HL-60 (cell line): ENCODE measurements around the gene ARL10.

Source experiments
- POLR2AphosphoS5 ChIP-seq: IDR thresholded peaks from 2 replicates; pipeline ENCODE4 v1.6.1; 2012; ENCODE audit warnings: low read depth
- SPI1 ChIP-seq: IDR thresholded peaks from 2 replicates; pipeline ENCODE4 v1.6.1; 2012; ENCODE audit warnings: low read depth, mild to moderate bottlenecking, borderline replicate concordance
- TF ChIP-seq, protein P1 (sequence below): IDR thresholded peaks from one replicate; pipeline ENCODE4 v1.5.1; 2011; ENCODE audit warnings: low read length, control low read depth, inconsistent platforms; ENCODE audit not compliant: insufficient read depth

DNA sequence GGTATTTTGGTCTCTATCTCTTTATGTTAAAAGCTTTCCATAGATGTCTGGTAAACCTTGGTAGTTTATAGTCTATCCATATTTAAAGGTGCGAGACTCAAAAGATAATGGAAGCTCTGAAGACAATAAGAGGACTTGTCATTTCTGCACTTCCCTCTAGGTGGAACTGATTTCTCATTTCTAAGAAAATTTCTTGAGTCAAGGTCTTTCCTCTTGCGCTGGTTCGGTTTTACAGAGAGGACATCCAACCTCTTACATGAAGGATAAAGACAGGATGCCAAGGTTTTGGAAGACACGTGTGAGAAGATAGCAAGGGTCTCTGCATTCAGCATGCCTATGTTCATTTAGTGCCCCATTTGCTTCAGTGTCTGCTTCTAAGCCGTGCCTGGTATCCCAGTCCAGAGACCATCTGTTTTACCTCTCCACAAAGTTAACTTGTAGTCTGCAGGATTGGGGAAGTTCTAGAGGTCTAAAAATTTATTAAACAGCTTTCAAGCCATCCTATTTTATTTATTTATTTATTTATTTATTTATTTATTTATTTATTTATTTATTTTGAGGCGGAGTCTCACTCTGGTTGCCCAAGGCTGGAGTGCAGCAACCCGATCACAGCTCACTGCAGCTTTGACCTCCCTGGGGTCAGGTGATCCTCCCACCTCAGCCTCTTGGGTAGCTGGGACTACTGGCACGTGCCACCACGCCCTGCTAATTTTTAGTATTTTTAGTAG, 45.3 kb upstream of the ARL10 start:
- TF ChIP-seq, protein P1, sequence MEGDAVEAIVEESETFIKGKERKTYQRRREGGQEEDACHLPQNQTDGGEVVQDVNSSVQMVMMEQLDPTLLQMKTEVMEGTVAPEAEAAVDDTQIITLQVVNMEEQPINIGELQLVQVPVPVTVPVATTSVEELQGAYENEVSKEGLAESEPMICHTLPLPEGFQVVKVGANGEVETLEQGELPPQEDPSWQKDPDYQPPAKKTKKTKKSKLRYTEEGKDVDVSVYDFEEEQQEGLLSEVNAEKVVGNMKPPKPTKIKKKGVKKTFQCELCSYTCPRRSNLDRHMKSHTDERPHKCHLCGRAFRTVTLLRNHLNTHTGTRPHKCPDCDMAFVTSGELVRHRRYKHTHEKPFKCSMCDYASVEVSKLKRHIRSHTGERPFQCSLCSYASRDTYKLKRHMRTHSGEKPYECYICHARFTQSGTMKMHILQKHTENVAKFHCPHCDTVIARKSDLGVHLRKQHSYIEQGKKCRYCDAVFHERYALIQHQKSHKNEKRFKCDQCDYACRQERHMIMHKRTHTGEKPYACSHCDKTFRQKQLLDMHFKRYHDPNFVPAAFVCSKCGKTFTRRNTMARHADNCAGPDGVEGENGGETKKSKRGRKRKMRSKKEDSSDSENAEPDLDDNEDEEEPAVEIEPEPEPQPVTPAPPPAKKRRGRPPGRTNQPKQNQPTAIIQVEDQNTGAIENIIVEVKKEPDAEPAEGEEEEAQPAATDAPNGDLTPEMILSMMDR, result no peak
- no peak for TF ChIP-seq POLR2AphosphoS5
- no peak for TF ChIP-seq SPI1
